Activated CD4-positive, alpha-beta T cell treated with anti-CD3 and anti-CD28 coated beads for 4 hours (primary cell): ENCODE measurements around the gene WWOX.

Source experiments
- DNase-seq, 2 donors: peaks; one replicate each; pipeline ENCODE4 v3.0.0-alpha.2; 2020

WWOX gene

GRCh38 chr16:78368121-78369102, 269.0 kb downstream of the WWOX start:
- DNase-seq = no peak

- no peak for DNase-seq
Observed at GRCh38 chr16:78372277-78372676, 272.8 kb downstream of the WWOX start.

GRCh38 chr16:78375055-78375679, 275.7 kb downstream of the WWOX start:
- no peak for DNase-seq

- DNase-seq = no peak
Observed at GRCh38 chr16:78376452-78376851, 277.0 kb downstream of the WWOX start.

- no peak for DNase-seq
Observed at GRCh38 chr16:78377312-78377711, 277.9 kb downstream of the WWOX start.

- no peak for DNase-seq
Observed at GRCh38 chr16:78381060-78381459, 281.6 kb downstream of the WWOX start.

GRCh38 chr16:78383118-78383517, 283.7 kb downstream of the WWOX start:
- DNase-seq = no peak

- DNase-seq = no peak
Observed at GRCh38 chr16:78385086-78385805, 285.8 kb downstream of the WWOX start.

- DNase-seq = no peak
Observed at GRCh38 chr16:78386557-78387324, 287.3 kb downstream of the WWOX start.

- no peak for DNase-seq
Observed at GRCh38 chr16:78389009-78389498, 289.6 kb downstream of the WWOX start.

- DNase-seq = no peak
Observed at GRCh38 chr16:78390092-78390491, 290.6 kb downstream of the WWOX start.

GRCh38 chr16:78390508-78391324, 291.3 kb downstream of the WWOX start:
- no peak for DNase-seq

- no peak for DNase-seq
Observed at GRCh38 chr16:78392585-78393195, 293.2 kb downstream of the WWOX start.

- DNase-seq = no peak
Observed at GRCh38 chr16:78395035-78395434, 295.6 kb downstream of the WWOX start.

- DNase-seq = no peak
Observed at GRCh38 chr16:78396046-78396445, 296.6 kb downstream of the WWOX start.

GRCh38 chr16:78396673-78397072, 297.2 kb downstream of the WWOX start:
- DNase-seq = no peak

GRCh38 chr16:78399384-78399783, 299.9 kb downstream of the WWOX start:
- no peak for DNase-seq

GRCh38 chr16:78402833-78403232, 303.4 kb downstream of the WWOX start:
- DNase-seq = no peak

- DNase-seq = no peak
Observed at GRCh38 chr16:78405040-78405439, 305.6 kb downstream of the WWOX start.

GRCh38 chr16:78405833-78406232, 306.4 kb downstream of the WWOX start:
- DNase-seq = no peak

- DNase-seq = no peak
Observed at GRCh38 chr16:78407191-78407590, 307.7 kb downstream of the WWOX start.
